ENCODE data around the gene NTSR1.

The NTSR1 gene

GRCh38 chr20:62801284-62802010, 92.8 kb downstream of the NTSR1 start:
- TF ChIP-seq CTCF (IDR thresholded peaks at IDR 0.05; ENCODE audit: borderline replicate concordance, control extremely low read depth, extremely low read depth, insufficient read depth, missing control alignments): no peak
- no peak for DNase-seq (ENCODE audit: low spot score)
- in situ Hi-C loops (cut with MboI; ENCODE audit: low sequenced_read_pairs, unreplicated experiment): no loop called here

GRCh38 chr20:62802026-62802712, 93.5 kb downstream of the NTSR1 start:
- no peak for TF ChIP-seq CTCF (IDR thresholded peaks at IDR 0.05; ENCODE audit: borderline replicate concordance, control extremely low read depth, extremely low read depth, insufficient read depth, missing control alignments)
- no peak for DNase-seq (ENCODE audit: low spot score)
- in situ Hi-C loops (cut with MboI; ENCODE audit: low sequenced_read_pairs, unreplicated experiment): no loop called here

- DNase-seq (ENCODE audit: low spot score): no peak
- in situ Hi-C loops (cut with MboI; ENCODE audit: low sequenced_read_pairs, unreplicated experiment): no loop called here
- no peak for TF ChIP-seq CTCF (IDR thresholded peaks at IDR 0.05; ENCODE audit: borderline replicate concordance, control extremely low read depth, extremely low read depth, insufficient read depth, missing control alignments)
Measured at GRCh38 chr20:62804021-62804626, 95.5 kb downstream of the NTSR1 start.

- TF ChIP-seq CTCF (IDR thresholded peaks at IDR 0.05; ENCODE audit: borderline replicate concordance, control extremely low read depth, extremely low read depth, insufficient read depth, missing control alignments): no peak
- in situ Hi-C loops (cut with MboI; ENCODE audit: low sequenced_read_pairs, unreplicated experiment): no loop called here
- peak; percentile 93 for DNase-seq (ENCODE audit: low spot score)
Measured at GRCh38 chr20:62804627-62805154, 96.1 kb downstream of the NTSR1 start, which contains the start of gene OGFR. Gene OGFR (plus strand): TSS chr20:62804835. CDS start chr20:62804860, 25 bp downstream.

GRCh38 chr20:62805155-62805710, 96.6 kb downstream of the NTSR1 start:
- TF ChIP-seq CTCF (IDR thresholded peaks at IDR 0.05; ENCODE audit: borderline replicate concordance, control extremely low read depth, extremely low read depth, insufficient read depth, missing control alignments): no peak
- peak; percentile 62 for DNase-seq (ENCODE audit: low spot score)
- in situ Hi-C loops (cut with MboI; ENCODE audit: low sequenced_read_pairs, unreplicated experiment): no loop called here

GRCh38 chr20:62805711-62806382, 97.2 kb downstream of the NTSR1 start:
- TF ChIP-seq CTCF (IDR thresholded peaks at IDR 0.05; ENCODE audit: borderline replicate concordance, control extremely low read depth, extremely low read depth, insufficient read depth, missing control alignments): no peak
- in situ Hi-C loops (cut with MboI; ENCODE audit: low sequenced_read_pairs, unreplicated experiment): no loop called here

More at GRCh38 chr20:62805711-62806382, 97.2 kb downstream of the NTSR1 start:
- no peak for DNase-seq (ENCODE audit: low spot score)

All from GM13976 (cell line).